Left lung (tissue), 10 donors: Measurements from ENCODE around the gene MRPL53. TPM values are rescaled to one million over a fixed set of nuclear protein-coding genes. Genes with fewer than 3 reads are reported as not detected.

Source experiments
- ATAC-seq: fragments of 200-7000 bp; cut with Tn5 transposase; one replicate; pipeline ENCODE4 v1.9.1; 2020; ENCODE audit warnings: moderate library complexity
- DNase-seq, 4 donors: peaks; one replicate each; pipeline ENCODE4 v3.0.0-alpha.2; 2013 to 2020
- H3K27ac ChIP-seq, 2 donors: fragments of 200-600 bp; sonication (generic) in 1 of 2; one replicate each; pipeline versions ENCODE4 v1.5.0 to v1.8.0; 2020 to 2021
- H3K27me3 ChIP-seq, 2 donors: fragments of 200-600 bp; sonication (generic) in 1 of 2; one replicate each; pipeline versions ENCODE4 v1.5.0 to v1.8.0; 2020 to 2021
- H3K36me3 ChIP-seq, 2 donors: fragments of 200-600 bp; sonication (generic) in 1 of 2; one replicate each; pipeline versions ENCODE4 v1.5.0 to v1.8.0; 2020 to 2021
- H3K4me1 ChIP-seq, 2 donors: fragments of 200-600 bp; one replicate each; pipeline ENCODE4 v1.8.0; 2021
- H3K4me3 ChIP-seq, 2 donors: fragments of 200-600 bp; sonication (generic) in 1 of 2; one replicate each; pipeline versions ENCODE4 v1.5.0 to v1.8.0; 2020 to 2021; ENCODE audit warnings: mild to moderate bottlenecking in 1 of 2
- H3K9me3 ChIP-seq, 2 donors: fragments of 200-600 bp; sonication (generic) in 1 of 2; one replicate each; pipeline versions ENCODE4 v1.5.0 to v1.8.0; 2020 to 2021
- intact Hi-C, 2 donors: fragments of 100-400 bp; cut with DNase I; formaldehyde crosslinking; loops; one replicate each; pipeline versions ENCODE4 v1.11.2 to v1.14.2; 2022
- polyA plus RNA-seq, 6 donors: library from polyadenylated mRNA; unstranded; fragments of 120-200 nt; gene quantifications; one replicate each; pipeline ENCODE4 v1.2.1, GENCODE V29; 2013; ENCODE audit not compliant: insufficient read length in 6 of 6
- total RNA-seq, 2 donors: library from RNA; stranded (reverse); fragmentation: NEBNext Ultra II Directional; extraction: Animal tissue kit (Norgen Biotek cat#: 25700); gene quantifications; one replicate each; pipeline ENCODE4 v1.2.1, GENCODE V29; 2021
- TF ChIP-seq, protein P1 (sequence below), 2 donors: fragments of 200-600 bp; sonication (generic) in 1 of 2; IDR thresholded peaks; one replicate each; pipeline versions ENCODE4 v1.5.0 to v1.8.0; 2021; ENCODE audit warnings: antibody characterized with exemption in 2 of 2
- donor health status: DM: no; HTN: yes; CAD: no.
- donor health status: DM: no; HTN: no; CAD: no.

MRPL53 gene
- total and polyA plus RNA-seq, 8 donors = 33.5 to 73.6 (median 52.1) TPM

DNA sequence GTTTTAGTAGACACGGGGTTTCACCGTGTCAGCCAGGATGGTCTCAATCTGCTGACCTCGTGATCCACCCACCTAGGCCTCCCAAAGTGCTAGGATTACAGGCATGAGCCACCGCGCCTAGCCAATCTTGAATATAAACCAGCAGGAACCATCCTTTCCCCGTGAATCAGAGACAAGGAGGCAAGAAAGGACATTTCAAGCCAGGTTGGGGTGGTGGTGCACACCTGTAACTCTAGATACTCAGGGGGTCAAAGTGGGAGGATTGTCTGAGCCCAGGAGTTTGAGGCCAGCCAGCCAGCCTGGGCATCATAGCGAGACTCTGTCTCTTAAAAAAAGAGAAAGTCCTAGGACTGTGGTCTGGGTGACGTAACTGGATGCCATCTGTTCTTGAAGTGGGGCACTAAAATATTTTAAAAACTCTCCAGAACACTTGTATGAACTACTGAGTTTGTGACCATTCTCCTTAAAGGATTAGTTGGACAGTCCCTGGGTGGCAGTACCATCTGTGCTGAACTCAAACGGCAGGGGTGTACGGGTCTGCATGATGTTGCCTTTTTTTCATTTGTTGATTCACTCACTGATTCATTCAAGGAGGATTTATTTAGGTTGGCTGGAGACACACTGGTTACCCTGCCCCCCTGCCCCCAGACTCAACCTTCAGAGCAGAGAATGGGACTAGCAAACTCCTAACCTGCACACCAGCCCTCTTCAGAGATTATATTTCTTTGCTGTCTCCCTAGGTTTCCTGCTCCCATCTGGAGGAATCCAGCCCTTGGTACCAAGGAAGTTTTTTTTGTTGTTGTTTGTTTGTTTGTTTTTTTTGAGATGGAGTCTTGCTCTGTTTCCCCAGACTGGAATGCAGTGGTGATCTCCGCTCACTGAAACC is 38.9 kb upstream of the MRPL53 start:
- Histone ChIP-seq H3K27me3 (peaks cover 75 to 83% of the 10 kb centered on the region in 2 donors), H3K36me3 (peaks cover 0 to under 1% of the 10 kb centered on the region in 2 donors), H3K4me3 (no peak overlapping the region), H3K27ac (no peak overlapping the region), H3K9me3 (no peaks in the 10 kb centered on the region), H3K4me1 (peaks cover 16 to 42% of the 10 kb centered on the region in 2 donors)
- intact Hi-C loops = no loop called here
- no peak for ATAC-seq
- DNase-seq = no peak
- TF ChIP-seq, protein P1, sequence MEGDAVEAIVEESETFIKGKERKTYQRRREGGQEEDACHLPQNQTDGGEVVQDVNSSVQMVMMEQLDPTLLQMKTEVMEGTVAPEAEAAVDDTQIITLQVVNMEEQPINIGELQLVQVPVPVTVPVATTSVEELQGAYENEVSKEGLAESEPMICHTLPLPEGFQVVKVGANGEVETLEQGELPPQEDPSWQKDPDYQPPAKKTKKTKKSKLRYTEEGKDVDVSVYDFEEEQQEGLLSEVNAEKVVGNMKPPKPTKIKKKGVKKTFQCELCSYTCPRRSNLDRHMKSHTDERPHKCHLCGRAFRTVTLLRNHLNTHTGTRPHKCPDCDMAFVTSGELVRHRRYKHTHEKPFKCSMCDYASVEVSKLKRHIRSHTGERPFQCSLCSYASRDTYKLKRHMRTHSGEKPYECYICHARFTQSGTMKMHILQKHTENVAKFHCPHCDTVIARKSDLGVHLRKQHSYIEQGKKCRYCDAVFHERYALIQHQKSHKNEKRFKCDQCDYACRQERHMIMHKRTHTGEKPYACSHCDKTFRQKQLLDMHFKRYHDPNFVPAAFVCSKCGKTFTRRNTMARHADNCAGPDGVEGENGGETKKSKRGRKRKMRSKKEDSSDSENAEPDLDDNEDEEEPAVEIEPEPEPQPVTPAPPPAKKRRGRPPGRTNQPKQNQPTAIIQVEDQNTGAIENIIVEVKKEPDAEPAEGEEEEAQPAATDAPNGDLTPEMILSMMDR (IDR thresholded peaks at IDR 0.05) = no peak

DNA sequence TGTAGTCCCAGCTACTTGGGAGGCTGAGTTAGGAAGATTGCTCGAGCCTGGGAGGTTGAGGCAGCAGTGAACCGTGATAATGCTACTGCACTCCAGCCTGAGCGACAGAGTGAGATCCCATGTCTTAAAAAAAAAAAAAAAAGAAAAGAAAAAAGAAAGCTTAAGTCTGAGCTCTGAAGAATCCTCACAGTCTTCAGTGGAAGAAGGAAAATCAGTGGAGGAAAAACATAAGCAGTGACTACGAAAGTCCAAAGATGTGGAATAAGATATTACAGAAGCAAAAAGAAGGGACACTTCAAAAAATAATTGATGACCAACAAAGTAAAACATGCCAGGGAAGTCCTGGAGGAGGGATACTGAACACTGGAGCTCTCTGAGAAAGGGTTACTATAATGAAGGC is 37.8 kb upstream of the MRPL53 start:
- intact Hi-C loops = no loop called here
- H3K36me3 ChIP-seq = peaks cover 0 to 12% of the 10 kb centered on the region in 2 donors
- DNase-seq (no peak), ATAC-seq (no peak)
- H3K27me3 ChIP-seq = peaks cover 64 to 73% of the 10 kb centered on the region in 2 donors
- H3K4me3 ChIP-seq = no peak overlapping the region
- TF ChIP-seq, protein P1 (IDR thresholded peaks at IDR 0.05) = no peak
- no peak overlapping the region for H3K27ac ChIP-seq
- H3K9me3 ChIP-seq = no peaks in the 10 kb centered on the region
- peaks cover 21 to 42% of the 10 kb centered on the region in 2 donors for H3K4me1 ChIP-seq

DNA sequence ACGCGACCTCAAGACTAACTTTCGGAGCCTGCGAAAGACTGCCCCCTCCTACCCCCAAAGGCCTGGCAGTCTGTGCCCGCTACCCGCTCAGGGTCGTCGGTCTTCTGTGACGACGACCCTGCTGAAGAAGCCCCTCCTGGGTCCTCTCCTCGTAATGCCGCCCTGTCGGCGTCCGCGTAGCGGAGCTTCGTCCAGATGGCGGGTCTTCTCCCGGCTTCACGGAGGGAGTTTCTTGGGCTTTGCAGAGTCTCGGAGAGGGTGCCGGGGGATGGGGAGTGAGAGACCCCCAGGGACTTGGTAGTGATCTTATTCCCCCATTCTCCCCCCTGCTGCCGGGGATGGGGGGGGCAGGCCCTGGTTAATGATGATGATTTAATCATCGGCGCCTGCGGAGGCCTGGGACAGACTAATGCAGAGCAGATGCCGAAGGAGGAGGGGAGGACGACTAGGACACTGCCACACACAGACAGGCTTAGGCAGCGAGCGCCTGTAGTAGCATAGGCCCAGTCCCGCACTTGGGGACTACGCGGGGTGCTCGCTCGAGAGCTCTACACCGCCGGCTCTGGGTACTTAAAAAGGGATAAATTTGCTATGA is 35.5 kb upstream of the MRPL53 start:
- peak overlapping the region; percentile 98 for H3K27ac ChIP-seq
- peak; percentile 31 for ATAC-seq
- peaks cover 24 to 47% of the 10 kb centered on the region in 2 donors for H3K4me1 ChIP-seq
- TF ChIP-seq, protein P1 (IDR thresholded peaks at IDR 0.05) = no peak
- peak overlapping the region; percentile 52 to 79 for H3K4me3 ChIP-seq
- H3K9me3 ChIP-seq = no peaks in the 10 kb centered on the region
- H3K36me3 ChIP-seq = peaks cover 0 to 18% of the 10 kb centered on the region in 2 donors
- DNase-seq = no peak
- intact Hi-C loops = no loop called here
- peaks cover 41 to 57% of the 10 kb centered on the region in 2 donors for H3K27me3 ChIP-seq

DNA sequence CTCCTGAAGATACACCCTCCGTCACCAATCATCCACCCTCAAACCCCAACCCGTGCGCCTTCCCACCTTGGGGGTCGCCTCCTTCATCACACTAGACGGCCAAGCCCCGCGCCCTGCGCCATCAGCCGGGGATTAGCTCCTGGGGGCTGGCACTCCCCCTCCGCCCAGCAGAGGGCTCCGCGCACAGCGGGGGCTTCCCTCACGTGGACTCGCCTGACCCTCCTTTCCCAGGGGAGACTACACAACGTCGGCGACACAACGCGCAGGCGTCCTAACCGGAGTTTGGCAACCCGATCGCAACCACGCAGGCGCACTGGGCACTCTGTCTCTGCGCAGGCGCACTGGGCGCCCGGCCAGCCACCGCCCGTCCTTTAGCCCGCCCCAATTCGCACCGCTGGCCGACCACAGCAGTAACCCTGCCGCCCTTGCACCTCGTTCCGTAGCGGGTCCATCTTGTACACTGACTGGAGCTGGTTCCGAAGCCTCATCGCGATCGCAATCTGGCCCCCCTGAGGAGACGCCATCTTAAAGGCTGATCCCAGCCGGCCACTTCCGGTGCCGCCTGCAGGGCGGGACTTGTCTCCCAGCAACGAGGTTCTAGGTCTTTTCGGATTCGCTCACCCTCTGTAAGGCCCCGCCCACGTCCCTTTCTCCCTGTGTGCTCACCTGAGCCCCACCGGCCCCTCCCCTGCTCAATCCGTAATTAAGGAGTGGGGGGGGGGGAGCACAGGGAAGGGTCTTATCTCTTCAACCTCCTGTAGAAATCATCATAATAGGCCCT is 34.9 kb upstream of the MRPL53 start, which contains the start of gene PCGF1:
Gene PCGF1 (minus strand): TSS at position 551 of the 781 bp plus-strand sequence. CDS start 27 bp downstream, at position 524.
- Histone ChIP-seq H3K9me3 (no peaks in the 10 kb centered on the region), H3K27me3 (peaks cover 34 to 57% of the 10 kb centered on the region in 2 donors), H3K4me1 (peaks cover 24 to 52% of the 10 kb centered on the region in 2 donors), H3K4me3 (peak within 1 kb of the TSS; percentile 52 to 79), H3K36me3 (peaks cover 0 to 18% of the 10 kb centered on the region in 2 donors), H3K27ac (peak within 1 kb of the TSS; percentile 98)
- DNase-seq = peak; percentile 96 to 100 (median 99)
- TF ChIP-seq, protein P1 (IDR thresholded peaks at IDR 0.05) = peak in 1 of 2 donors; percentile 32
- intact Hi-C loops = no loop called here
- ATAC-seq = peak; percentile 91
